HUES48 (cell line): ENCODE results near the gene NKAIN2.

Experiments used
- H3K27ac ChIP-seq: one replicate; pipeline ENCODE4 v1.7.0; 2013; ENCODE audit warnings: low read depth, low read length, inconsistent platforms
- H3K27me3 ChIP-seq: 2 replicates; pipeline ENCODE4 v1.6.1; 2013; ENCODE audit warnings: mild to moderate bottlenecking, low read length; ENCODE audit not compliant: control insufficient read depth, insufficient read depth
- H3K36me3 ChIP-seq: 2 replicates; pipeline ENCODE4 v1.6.1; 2013; ENCODE audit warnings: low read length; ENCODE audit not compliant: control insufficient read depth, insufficient read depth
- H3K4me1 ChIP-seq: 2 replicates; pipeline ENCODE4 v1.6.1; 2013; ENCODE audit warnings: mild to moderate bottlenecking, low read length; ENCODE audit not compliant: control insufficient read depth, insufficient read depth
- H3K4me3 ChIP-seq: 2 replicates; pipeline ENCODE4 v1.5.1; 2013; ENCODE audit warnings: mild to moderate bottlenecking, low read depth, low read length
- H3K9ac ChIP-seq: 2 replicates; pipeline ENCODE4 v1.6.1; 2013; ENCODE audit warnings: mild to moderate bottlenecking, low read depth, low read length, moderate library complexity
- H3K9me3 ChIP-seq: 2 replicates; pipeline ENCODE4 v1.6.1; 2013; ENCODE audit warnings: low read length; ENCODE audit not compliant: control insufficient read depth, insufficient read depth

Gene NKAIN2

DNA sequence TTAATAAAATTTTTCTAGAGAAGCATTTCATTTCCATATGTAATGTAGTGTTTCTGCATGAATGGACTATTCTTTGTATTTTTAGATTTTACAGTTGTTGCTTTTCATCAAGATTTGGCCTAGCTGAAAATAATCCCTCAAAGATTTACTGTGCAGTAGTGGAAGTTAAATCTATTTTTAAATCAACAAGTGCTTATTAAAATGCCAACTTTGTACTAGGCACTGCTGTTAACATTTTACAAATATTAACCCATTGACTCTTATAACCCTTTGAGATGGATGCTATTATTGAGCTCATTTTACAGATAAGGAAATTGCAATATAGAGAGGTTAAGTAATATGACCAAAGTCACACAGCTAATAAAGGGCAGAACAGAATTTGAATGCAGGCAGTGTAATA is 274.5 kb downstream of the NKAIN2 start:
- no peak overlapping the region for H3K27ac ChIP-seq
- H3K4me3 ChIP-seq: no peak overlapping the region
- H3K36me3 ChIP-seq: no peaks in the 10 kb centered on the region
- no peaks in the 10 kb centered on the region for H3K27me3 ChIP-seq
- H3K9me3 ChIP-seq: no peaks in the 10 kb centered on the region
- no peak overlapping the region for H3K9ac ChIP-seq
- peaks cover 5% of the 10 kb centered on the region for H3K4me1 ChIP-seq

DNA sequence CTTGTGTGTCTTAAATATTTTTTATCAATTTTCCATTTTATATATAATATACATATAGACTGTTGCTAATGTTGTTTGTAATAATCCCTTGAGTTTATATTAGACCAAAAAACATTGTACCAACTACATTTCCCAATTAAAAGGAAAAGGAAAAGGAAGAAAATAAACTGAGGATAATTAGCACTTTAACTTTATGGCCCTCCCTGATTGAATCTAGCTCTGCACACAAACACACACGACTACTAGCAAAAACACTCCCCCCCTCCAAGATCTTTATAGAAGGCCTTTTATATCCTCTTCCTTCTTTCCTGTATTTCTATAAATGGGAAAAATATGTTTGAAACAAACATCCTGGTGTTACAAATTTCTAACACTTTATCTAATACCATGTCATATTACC is 276.8 kb downstream of the NKAIN2 start:
- Histone ChIP-seq H3K27ac (no peak overlapping the region), H3K4me3 (no peak overlapping the region), H3K4me1 (no peaks in the 10 kb centered on the region)

DNA sequence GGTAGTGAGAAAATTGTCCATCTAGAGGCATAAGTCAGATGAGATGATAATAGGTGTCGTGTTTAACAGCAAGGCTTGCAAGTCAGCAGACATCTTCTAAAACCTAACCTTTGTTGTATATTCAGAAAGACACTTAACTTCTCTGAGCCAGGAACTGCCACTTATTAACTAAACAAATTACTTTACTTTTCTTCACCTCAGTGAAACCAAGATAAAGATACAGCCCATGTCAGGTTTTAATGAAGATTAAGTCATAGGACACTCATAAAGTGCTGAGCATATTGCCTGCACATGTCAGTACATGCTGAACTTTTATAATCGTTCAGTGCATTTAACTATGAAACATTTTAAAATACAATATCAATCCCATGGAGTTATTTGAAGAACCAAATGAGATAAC is 286.8 kb downstream of the NKAIN2 start:
- no peak overlapping the region for H3K27ac ChIP-seq
- H3K27me3 ChIP-seq: no peaks in the 10 kb centered on the region
- H3K4me3 ChIP-seq: no peak overlapping the region
- H3K9me3 ChIP-seq: no peaks in the 10 kb centered on the region
- H3K36me3 ChIP-seq: no peaks in the 10 kb centered on the region
- H3K9ac ChIP-seq: no peak overlapping the region
- H3K4me1 ChIP-seq: no peaks in the 10 kb centered on the region

More for the DNA sequence above, 276.8 kb downstream of the NKAIN2 start:
- Histone ChIP-seq H3K9ac (no peak overlapping the region), H3K9me3 (no peaks in the 10 kb centered on the region), H3K27me3 (no peaks in the 10 kb centered on the region), H3K36me3 (no peaks in the 10 kb centered on the region)

DNA sequence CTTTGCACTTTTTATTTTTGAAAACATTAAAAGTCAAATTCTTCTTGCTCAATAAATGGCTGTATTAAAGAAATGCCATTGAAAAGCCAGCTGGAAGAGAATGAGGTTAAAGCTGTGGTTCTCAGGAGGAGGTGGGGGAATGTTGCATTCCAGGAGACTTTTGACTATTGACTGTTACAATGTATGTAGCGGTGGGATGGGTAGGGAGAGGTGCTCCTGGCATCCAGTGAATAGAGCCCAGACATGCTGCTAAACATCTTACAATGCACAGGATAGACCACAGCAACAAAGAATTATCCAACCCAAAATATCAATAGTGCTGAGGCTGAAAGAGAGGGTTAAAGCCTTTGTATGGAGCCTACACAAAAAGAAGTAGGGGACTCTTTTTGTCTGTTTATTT is 295.9 kb downstream of the NKAIN2 start:
- Histone ChIP-seq H3K9ac (no peak overlapping the region), H3K27ac (no peak overlapping the region), H3K4me3 (no peak overlapping the region), H3K36me3 (no peaks in the 10 kb centered on the region), H3K27me3 (no peaks in the 10 kb centered on the region), H3K4me1 (peaks cover 8% of the 10 kb centered on the region), H3K9me3 (no peaks in the 10 kb centered on the region)

DNA sequence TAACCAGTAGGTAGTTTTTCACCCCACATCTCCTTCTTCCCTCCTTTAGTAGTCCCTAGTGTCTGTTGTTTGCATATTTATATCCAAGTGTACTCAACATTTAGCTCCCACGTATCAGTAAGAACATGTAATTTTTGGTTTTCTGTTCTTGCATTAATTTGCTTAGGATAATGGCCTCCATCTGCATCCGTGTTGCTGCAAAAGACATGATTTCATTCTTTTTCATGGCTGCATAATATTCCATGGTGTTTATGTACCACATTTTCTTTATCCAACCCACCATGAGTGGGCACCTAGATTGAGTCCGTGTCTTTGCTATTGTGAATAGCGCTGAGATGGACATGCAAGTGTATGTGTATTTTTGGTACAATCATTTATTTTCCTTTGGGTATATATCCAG is 306.8 kb downstream of the NKAIN2 start:
- no peaks in the 10 kb centered on the region for H3K27me3 ChIP-seq
- no peaks in the 10 kb centered on the region for H3K9me3 ChIP-seq
- no peak overlapping the region for H3K9ac ChIP-seq
- no peak overlapping the region for H3K4me3 ChIP-seq
- H3K27ac ChIP-seq: no peak overlapping the region
- no peaks in the 10 kb centered on the region for H3K4me1 ChIP-seq
- H3K36me3 ChIP-seq: no peaks in the 10 kb centered on the region

DNA sequence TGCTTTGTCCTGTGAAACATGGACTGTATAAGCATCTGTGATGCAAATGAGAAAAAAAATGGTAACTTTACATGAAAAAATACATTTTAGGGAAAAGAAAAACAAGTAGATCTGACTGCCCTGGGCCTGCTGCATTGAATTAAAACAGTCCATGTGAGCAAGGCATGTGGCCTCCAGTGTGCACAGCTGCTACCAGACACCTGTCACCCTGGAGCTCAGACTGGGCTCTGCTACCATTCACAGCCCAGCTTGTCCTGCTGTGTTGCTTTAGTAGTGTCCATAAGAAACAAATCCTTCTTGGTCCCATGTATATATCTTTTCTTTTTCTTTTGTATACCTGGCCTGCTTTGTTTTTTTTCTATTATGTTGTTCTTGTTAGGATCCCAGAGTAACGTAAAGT is 315.9 kb downstream of the NKAIN2 start:
- no peaks in the 10 kb centered on the region for H3K36me3 ChIP-seq
- H3K4me3 ChIP-seq: no peak overlapping the region
- no peak overlapping the region for H3K9ac ChIP-seq
- H3K4me1 ChIP-seq: peaks cover 4% of the 10 kb centered on the region; the same call in 1 of the 2 replicates
- no peak overlapping the region for H3K27ac ChIP-seq
- no peaks in the 10 kb centered on the region for H3K9me3 ChIP-seq
- H3K27me3 ChIP-seq: no peaks in the 10 kb centered on the region

DNA sequence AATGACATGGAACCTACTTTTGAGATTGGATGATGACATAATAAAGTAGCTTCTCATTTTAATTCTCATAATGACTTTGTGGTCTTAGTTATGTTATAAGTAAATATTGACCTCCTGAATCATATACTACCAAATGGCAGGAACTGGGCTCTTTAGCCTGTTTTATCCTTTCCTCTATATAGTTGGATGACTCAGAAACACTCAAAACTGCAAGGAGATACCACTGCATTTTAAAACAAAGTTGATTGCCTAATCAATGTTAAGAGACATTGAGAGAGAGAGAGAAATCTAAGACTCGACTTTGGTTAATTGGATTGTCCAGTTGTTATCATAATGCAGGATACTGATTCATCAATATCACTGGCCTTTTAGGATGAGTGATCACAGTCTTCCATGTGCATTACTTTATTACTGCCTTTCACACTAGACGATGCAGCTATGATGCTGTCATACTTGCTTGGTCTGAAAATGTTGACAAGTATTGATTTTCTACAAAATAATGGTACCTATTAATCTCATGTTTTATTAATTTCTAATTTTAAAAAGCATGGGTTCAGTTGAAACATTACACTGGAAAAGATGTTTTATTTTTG is 320.0 kb downstream of the NKAIN2 start:
- no peaks in the 10 kb centered on the region for H3K27me3 ChIP-seq
- no peak overlapping the region for H3K4me3 ChIP-seq
- no peaks in the 10 kb centered on the region for H3K36me3 ChIP-seq
- no peak overlapping the region for H3K27ac ChIP-seq
- no peaks in the 10 kb centered on the region for H3K9me3 ChIP-seq
- no peaks in the 10 kb centered on the region for H3K4me1 ChIP-seq
- no peak overlapping the region for H3K9ac ChIP-seq

DNA sequence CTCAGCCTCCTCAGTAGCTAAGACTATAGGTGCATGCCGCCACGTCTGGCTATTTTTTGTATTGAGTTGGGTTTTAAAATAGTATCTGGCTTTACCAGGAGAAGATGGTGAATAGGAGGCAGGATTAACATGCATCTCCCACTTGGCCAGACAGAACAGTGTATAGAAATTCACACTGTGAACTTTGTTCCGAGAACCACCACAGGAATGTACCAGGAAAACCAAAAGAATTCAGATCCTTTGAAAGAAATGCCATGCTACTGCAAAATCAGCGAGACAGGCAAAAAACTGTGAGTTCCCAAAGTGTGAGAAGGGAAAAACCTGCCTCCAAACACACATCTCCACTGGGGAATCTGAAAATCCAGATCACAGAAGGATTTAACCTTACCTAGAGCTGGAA is 327.6 kb downstream of the NKAIN2 start:
- Histone ChIP-seq H3K4me1 (no peaks in the 10 kb centered on the region), H3K4me3 (no peak overlapping the region), H3K36me3 (no peaks in the 10 kb centered on the region), H3K9ac (no peak overlapping the region), H3K9me3 (no peaks in the 10 kb centered on the region), H3K27me3 (no peaks in the 10 kb centered on the region), H3K27ac (no peak overlapping the region)

DNA sequence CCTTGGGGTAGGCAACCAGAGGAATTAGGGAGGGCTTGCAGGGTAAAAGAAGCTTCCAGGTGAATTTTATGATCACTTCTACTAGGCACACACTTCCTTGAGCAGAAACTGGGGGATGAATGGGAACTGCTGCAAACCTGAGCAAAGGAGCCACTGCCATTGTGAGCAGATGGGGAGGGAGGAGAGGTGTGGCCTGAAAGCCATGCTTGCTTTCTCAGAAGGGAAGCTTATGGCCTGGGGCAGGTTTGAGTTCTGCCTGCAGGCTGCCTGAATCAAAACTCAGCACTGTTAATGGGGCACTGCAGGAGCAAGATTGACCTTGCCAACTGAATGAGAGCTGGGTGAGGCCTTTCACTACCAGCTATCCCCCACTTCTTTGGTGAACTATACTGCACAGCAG is 328.1 kb downstream of the NKAIN2 start:
- no peaks in the 10 kb centered on the region for H3K36me3 ChIP-seq
- H3K27me3 ChIP-seq: no peaks in the 10 kb centered on the region
- no peak overlapping the region for H3K4me3 ChIP-seq
- no peaks in the 10 kb centered on the region for H3K4me1 ChIP-seq
- H3K27ac ChIP-seq: no peak overlapping the region
- H3K9me3 ChIP-seq: no peaks in the 10 kb centered on the region
- no peak overlapping the region for H3K9ac ChIP-seq

DNA sequence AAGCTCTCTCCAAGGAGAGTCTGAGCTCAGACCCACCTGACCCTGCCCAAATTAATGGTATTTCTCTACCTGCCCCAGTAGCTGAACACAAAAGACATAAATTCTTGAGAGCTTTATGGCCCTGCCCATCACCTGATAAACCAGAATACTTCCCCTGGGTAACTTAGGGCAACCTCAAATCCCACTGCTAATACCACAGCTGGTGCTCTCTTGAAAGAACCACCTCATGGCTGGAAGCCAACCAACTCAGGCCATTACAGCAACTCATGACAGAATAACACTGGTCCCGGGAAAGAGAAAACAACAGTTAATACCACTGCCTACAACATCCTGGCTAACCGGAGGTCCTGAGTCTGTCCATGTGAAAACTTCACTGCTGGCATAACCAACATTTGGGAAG is 328.6 kb downstream of the NKAIN2 start:
- no peak overlapping the region for H3K27ac ChIP-seq
- no peaks in the 10 kb centered on the region for H3K27me3 ChIP-seq
- H3K9ac ChIP-seq: no peak overlapping the region
- H3K36me3 ChIP-seq: no peaks in the 10 kb centered on the region
- no peaks in the 10 kb centered on the region for H3K9me3 ChIP-seq
- no peaks in the 10 kb centered on the region for H3K4me1 ChIP-seq
- H3K4me3 ChIP-seq: no peak overlapping the region

DNA sequence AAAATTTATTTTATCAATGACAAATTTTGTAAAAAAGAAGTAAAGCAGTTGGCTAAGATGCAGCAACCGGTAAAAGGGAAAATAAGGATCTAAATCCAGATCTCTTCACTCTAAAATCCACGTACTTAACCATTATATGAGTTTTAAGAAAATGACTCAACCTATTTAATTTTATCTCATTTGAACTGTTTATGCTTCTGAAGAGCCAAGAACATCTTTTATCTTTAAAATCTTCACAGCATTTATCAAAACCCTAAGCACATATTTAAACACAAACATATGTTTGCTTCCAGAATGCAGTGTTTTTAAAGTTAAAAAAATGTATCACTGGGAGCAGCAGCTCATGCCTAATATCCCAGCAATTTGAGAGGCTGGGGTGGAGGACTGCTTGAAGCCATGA is 339.2 kb downstream of the NKAIN2 start:
- no peak overlapping the region for H3K9ac ChIP-seq
- H3K9me3 ChIP-seq: no peaks in the 10 kb centered on the region
- no peak overlapping the region for H3K4me3 ChIP-seq
- no peaks in the 10 kb centered on the region for H3K36me3 ChIP-seq
- H3K27me3 ChIP-seq: no peaks in the 10 kb centered on the region
- no peak overlapping the region for H3K27ac ChIP-seq
- H3K4me1 ChIP-seq: no peaks in the 10 kb centered on the region

DNA sequence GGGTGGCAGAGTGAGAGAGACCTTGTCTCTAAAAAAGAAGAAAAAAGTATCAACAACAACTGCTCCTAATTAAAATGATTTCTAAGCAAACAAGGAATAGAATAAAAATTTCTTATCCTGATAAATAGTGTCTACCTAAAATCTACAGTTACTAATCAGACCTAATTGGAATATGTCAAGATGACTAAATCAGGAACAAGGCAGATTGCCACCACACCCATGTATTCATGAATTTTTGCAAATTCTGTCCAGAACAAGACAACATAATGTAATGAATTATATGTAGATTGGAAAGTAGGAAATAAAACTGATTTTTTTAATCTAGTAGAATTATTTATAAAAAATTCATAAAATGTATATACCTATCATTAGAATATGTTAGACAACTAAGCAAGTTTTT is 339.8 kb downstream of the NKAIN2 start:
- Histone ChIP-seq H3K27me3 (no peaks in the 10 kb centered on the region), H3K36me3 (no peaks in the 10 kb centered on the region), H3K27ac (no peak overlapping the region), H3K4me3 (no peak overlapping the region), H3K9me3 (no peaks in the 10 kb centered on the region), H3K9ac (no peak overlapping the region), H3K4me1 (no peaks in the 10 kb centered on the region)
